K562 (cell line): ENCODE data around the gene FAM174B.

Experiments
- CREM ChIP-seq: IDR thresholded peaks from 2 replicates; pipeline ENCODE4 v1.6.1; 2014; ENCODE audit warnings: antibody characterized with exemption, low read depth
- NCOA2 ChIP-seq, 2 experiments: fragments of 450-650 bp; IDR thresholded peaks; 2 replicates each; pipeline ENCODE4 v1.6.1; 2018; ENCODE audit warnings: mild to moderate bottlenecking in 2 of 2, moderate library complexity in 1 of 2; ENCODE audit not compliant: partially characterized antibody in 2 of 2
- POLR2AphosphoS5 ChIP-seq: IDR thresholded peaks from 2 replicates; pipeline ENCODE4 v1.6.1; 2011; ENCODE audit warnings: mild to moderate bottlenecking, low read depth, low read length, moderate library complexity; ENCODE audit not compliant: control insufficient read depth, insufficient read depth
- RBM22 ChIP-seq: fragments of 200-400 bp; formaldehyde crosslinking; IDR thresholded peaks from 2 replicates; pipeline ENCODE4 v1.6.1; 2018; ENCODE audit warnings: low read length, low read depth; ENCODE audit not compliant: poor library complexity, severe bottlenecking
- RFX5 ChIP-seq: IDR thresholded peaks from 2 replicates; pipeline ENCODE4 v1.6.1; 2011; ENCODE audit warnings: low read depth, mild to moderate bottlenecking, improper control_type of control experiment, low read length
- TARDBP ChIP-seq: fragments of 450-650 bp; IDR thresholded peaks from 2 replicates; pipeline ENCODE4 v1.6.1; 2016
- ZNF778 ChIP-seq: fragments of 450-650 bp; formaldehyde crosslinking; IDR thresholded peaks from 2 replicates; pipeline ENCODE4 v1.4.0; 2020; ENCODE audit warnings: mild to moderate bottlenecking, moderate library complexity
- ZNF780A ChIP-seq: fragments of 250-450 bp; sonication (Bioruptor Pico); IDR thresholded peaks from 2 replicates; pipeline ENCODE4 v1.5.0; 2021; ENCODE audit warnings: mild to moderate bottlenecking
- TF ChIP-seq, protein P1 (sequence below), 3 experiments: IDR thresholded peaks in 2 of 3; conservative IDR thresholded peaks in 1 of 3; 2 replicates each; pipeline ENCODE4 v1.5.1; 2011 to 2012; ENCODE audit warnings: low read length in 3 of 3, mild to moderate bottlenecking in 3 of 3, control low read depth in 2 of 3, improper control_type of control experiment in 1 of 3, inconsistent platforms in 1 of 3, low read depth in 1 of 3, mixed read lengths in 1 of 3, moderate library complexity in 1 of 3; ENCODE audit not compliant: insufficient read depth in 2 of 3
- TF ChIP-seq, protein P2 (sequence below): fragments of 250-450 bp; sonication (Bioruptor Pico); IDR thresholded peaks from 2 replicates; pipeline ENCODE4 v1.5.1; 2021; ENCODE audit warnings: mild to moderate bottlenecking
- TF ChIP-seq, protein P3 (sequence below): fragments of 250-450 bp; sonication (Bioruptor Pico); IDR thresholded peaks from 2 replicates; pipeline ENCODE4 v1.4.0; 2020; ENCODE audit warnings: mild to moderate bottlenecking, moderate library complexity
- TF ChIP-seq, protein P4 (sequence below), 3 experiments: fragments of 200-800 bp in 1 of 3; sonication (Bioruptor generic) in 1 of 3; sonication (generic) in 1 of 3; formaldehyde crosslinking in 1 of 3; IDR thresholded peaks; 2 replicates each; pipeline versions ENCODE4 v1.6.1 to v1.8.0; 2016 to 2022; ENCODE audit warnings: mild to moderate bottlenecking in 2 of 3, missing compliant biosample characterization in 2 of 3, missing genetic modification characterization in 2 of 3, missing genetic modification reagents in 1 of 3
- TF ChIP-seq, protein P5 (sequence below): sonication (generic); formaldehyde crosslinking; IDR thresholded peaks from 2 replicates; pipeline ENCODE4 v1.9.0; 2022; ENCODE audit warnings: mild to moderate bottlenecking, missing genetic modification reagents

DNA sequence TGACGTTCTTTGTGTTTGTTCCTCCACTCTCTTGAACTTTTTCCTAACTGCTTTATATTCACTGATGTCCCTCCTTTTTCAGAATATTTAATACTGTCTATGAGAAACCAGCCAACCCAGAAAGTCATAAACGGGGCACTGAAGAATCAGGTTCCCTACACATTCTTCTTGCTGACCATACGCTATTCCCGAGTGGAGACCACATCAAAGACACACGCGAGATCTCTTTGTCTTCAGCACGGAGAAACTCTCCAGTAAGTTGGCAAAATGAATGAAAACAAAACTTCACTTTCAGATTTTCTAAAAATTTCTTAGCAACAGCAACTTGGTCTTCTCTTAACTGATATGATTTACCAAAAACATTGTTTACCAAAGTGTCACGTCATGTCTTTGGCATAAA, 22.6 kb downstream of the FAM174B start:
- TF ChIP-seq TARDBP (no peak), ZNF778 (CRISPR knock-in tag) (no peak), ZNF780A (CRISPR knock-in tag) (no peak), RBM22 (no peak), CREM (no peak), NCOA2 (IDR thresholded peaks at IDR 0.05; ENCODE audit: partially characterized antibody in 2 of 2) (no peak), RFX5 (no peak), POLR2AphosphoS5 (no peak)
- TF ChIP-seq, protein P1, sequence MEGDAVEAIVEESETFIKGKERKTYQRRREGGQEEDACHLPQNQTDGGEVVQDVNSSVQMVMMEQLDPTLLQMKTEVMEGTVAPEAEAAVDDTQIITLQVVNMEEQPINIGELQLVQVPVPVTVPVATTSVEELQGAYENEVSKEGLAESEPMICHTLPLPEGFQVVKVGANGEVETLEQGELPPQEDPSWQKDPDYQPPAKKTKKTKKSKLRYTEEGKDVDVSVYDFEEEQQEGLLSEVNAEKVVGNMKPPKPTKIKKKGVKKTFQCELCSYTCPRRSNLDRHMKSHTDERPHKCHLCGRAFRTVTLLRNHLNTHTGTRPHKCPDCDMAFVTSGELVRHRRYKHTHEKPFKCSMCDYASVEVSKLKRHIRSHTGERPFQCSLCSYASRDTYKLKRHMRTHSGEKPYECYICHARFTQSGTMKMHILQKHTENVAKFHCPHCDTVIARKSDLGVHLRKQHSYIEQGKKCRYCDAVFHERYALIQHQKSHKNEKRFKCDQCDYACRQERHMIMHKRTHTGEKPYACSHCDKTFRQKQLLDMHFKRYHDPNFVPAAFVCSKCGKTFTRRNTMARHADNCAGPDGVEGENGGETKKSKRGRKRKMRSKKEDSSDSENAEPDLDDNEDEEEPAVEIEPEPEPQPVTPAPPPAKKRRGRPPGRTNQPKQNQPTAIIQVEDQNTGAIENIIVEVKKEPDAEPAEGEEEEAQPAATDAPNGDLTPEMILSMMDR (IDR thresholded peaks at IDR 0.05 in 2 of 3, conservative IDR thresholded peaks at IDR 0.05 in 1 of 3; ENCODE audit: insufficient read depth in 2 of 3, low read depth in 1 of 3, low read length in 3 of 3), result no peak
- TF ChIP-seq, protein P2, sequence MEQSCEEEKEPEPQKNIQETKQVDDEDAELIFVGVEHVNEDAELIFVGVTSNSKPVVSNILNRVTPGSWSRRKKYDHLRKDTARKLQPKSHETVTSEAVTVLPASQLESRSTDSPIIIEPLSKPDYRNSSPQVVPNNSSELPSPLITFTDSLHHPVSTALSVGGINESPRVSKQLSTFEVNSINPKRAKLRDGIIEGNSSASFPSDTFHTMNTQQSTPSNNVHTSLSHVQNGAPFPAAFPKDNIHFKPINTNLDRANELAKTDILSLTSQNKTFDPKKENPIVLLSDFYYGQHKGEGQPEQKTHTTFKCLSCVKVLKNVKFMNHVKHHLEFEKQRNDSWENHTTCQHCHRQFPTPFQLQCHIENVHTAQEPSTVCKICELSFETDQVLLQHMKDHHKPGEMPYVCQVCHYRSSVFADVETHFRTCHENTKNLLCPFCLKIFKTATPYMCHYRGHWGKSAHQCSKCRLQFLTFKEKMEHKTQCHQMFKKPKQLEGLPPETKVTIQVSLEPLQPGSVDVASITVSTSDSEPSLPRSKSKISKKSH (CRISPR knock-in tag), result no peak
- TF ChIP-seq, protein P3, sequence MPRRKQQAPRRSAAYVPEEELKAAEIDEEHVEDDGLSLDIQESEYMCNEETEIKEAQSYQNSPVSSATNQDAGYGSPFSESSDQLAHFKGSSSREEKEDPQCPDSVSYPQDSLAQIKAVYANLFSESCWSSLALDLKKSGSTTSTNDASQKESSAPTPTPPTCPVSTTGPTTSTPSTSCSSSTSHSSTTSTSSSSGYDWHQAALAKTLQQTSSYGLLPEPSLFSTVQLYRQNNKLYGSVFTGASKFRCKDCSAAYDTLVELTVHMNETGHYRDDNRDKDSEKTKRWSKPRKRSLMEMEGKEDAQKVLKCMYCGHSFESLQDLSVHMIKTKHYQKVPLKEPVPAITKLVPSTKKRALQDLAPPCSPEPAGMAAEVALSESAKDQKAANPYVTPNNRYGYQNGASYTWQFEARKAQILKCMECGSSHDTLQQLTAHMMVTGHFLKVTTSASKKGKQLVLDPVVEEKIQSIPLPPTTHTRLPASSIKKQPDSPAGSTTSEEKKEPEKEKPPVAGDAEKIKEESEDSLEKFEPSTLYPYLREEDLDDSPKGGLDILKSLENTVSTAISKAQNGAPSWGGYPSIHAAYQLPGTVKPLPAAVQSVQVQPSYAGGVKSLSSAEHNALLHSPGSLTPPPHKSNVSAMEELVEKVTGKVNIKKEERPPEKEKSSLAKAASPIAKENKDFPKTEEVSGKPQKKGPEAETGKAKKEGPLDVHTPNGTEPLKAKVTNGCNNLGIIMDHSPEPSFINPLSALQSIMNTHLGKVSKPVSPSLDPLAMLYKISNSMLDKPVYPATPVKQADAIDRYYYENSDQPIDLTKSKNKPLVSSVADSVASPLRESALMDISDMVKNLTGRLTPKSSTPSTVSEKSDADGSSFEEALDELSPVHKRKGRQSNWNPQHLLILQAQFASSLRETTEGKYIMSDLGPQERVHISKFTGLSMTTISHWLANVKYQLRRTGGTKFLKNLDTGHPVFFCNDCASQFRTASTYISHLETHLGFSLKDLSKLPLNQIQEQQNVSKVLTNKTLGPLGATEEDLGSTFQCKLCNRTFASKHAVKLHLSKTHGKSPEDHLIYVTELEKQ (CRISPR knock-in tag), result no peak
- TF ChIP-seq, protein P4, sequence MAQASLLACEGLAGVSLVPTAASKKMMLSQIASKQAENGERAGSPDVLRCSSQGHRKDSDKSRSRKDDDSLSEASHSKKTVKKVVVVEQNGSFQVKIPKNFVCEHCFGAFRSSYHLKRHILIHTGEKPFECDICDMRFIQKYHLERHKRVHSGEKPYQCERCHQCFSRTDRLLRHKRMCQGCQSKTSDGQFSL (CRISPR knock-in tag; IDR thresholded peaks at IDR 0.05), result no peak
- TF ChIP-seq, protein P4 (tag; IDR thresholded peaks at IDR 0.05), result no peak
- TF ChIP-seq, protein P5, sequence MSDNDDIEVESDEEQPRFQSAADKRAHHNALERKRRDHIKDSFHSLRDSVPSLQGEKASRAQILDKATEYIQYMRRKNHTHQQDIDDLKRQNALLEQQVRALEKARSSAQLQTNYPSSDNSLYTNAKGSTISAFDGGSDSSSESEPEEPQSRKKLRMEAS (CRISPR knock-in tag), result no peak
